AG08395 (cell line): ENCODE data around the gene SAA1.
"Not testable (repeated sequence)": the region's sequence is repeated elsewhere in the genome, so short reads cannot be mapped to it uniquely, and the experiment has no call there.

Experiments
- DNase-seq: peaks from one replicate; pipeline ENCODE4 v3.0.0; 2012; ENCODE audit warnings: mixed read lengths, low spot score

The SAA1 gene

DNA sequence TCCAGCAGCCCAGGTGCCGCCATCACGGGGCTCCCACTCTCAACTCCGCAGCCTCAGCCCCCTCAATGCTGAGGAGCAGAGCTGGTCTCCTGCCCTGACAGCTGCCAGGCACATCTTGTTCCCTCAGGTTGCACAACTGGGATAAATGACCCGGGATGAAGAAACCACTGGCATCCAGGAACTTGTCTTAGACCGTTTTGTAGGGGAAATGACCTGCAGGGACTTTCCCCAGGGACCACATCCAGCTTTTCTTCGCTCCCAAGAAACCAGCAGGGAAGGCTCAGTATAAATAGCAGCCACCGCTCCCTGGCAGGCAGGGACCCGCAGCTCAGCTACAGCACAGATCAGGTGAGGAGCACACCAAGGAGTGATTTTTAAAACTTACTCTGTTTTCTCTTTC, at the start of gene SAA1:
Gene SAA1, plus strand, starts transcription at position 316 of the 400 bp plus-strand sequence. CDS start 624 bp downstream, outside the sequence.
- no peak for DNase-seq

GRCh38 chr11:18221274-18221876, 44.7 kb upstream of the SAA1 start:
- no peak for DNase-seq

- no peak for DNase-seq
These were observed 43.1 kb upstream of the SAA1 start for GRCh38 chr11:18222814-18223421.

GRCh38 chr11:18223591-18224387, 42.3 kb upstream of the SAA1 start:
- DNase-seq: no peak

GRCh38 chr11:18225913-18226312, 40.2 kb upstream of the SAA1 start:
- DNase-seq: no peak

DNA sequence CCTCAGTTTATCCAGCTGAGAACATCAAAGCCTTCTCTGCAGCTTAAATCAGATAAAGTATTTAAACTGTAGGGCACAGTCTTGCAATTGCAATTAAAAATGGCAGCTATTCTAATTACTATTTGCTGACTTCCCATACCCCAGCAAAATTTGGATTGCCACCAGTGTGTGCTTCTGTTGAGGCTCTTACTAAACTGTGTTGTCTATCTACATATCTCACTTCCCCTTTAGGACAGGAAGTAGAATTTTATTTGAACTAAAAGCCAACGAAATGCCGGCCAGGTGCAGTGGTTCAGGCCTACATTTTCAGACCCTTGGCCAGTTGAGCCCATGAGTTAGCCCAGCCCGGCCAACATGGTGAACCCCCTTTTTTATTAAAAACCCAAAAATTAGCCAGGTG, 36.6 kb upstream of the SAA1 start:
- DNase-seq: no peak

DNA sequence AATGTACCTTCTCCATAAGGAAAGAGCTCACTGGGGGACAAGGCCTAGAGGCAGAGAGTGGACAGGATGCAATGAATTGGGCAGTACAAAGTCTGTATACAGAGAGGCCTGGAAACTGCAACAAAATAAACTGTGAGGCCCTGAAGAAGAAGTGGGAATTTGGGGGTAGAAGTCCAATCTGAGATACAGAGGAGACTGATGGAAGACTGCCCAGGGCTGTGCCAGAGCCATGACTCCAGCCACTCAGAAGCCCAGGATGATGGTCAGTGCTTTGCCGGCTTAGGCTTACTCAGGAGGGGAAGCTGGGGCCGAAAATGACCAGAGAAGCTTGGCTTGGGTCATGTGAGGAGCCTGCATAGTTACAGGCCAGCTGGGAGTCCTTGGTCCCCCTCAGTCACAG, 35.2 kb upstream of the SAA1 start:
- no peak for DNase-seq

DNA sequence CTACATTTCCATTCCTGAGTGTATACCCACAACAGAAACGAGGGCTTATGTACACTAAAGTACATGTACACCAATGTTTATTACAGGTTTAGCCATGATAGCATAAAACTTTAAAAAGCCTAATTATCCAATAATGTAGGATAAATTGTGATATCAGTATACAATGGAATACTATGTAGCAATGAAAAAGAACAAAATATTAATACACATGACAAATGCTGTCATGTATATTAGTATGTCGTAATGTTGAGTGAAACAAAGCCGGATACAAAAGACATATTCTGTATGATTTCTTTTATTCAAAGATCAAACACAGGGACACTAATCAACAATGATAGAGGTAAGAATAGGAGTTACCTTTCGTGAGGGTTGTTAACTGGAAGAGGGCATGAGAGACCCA, 32.2 kb upstream of the SAA1 start:
- DNase-seq: no peak

DNA sequence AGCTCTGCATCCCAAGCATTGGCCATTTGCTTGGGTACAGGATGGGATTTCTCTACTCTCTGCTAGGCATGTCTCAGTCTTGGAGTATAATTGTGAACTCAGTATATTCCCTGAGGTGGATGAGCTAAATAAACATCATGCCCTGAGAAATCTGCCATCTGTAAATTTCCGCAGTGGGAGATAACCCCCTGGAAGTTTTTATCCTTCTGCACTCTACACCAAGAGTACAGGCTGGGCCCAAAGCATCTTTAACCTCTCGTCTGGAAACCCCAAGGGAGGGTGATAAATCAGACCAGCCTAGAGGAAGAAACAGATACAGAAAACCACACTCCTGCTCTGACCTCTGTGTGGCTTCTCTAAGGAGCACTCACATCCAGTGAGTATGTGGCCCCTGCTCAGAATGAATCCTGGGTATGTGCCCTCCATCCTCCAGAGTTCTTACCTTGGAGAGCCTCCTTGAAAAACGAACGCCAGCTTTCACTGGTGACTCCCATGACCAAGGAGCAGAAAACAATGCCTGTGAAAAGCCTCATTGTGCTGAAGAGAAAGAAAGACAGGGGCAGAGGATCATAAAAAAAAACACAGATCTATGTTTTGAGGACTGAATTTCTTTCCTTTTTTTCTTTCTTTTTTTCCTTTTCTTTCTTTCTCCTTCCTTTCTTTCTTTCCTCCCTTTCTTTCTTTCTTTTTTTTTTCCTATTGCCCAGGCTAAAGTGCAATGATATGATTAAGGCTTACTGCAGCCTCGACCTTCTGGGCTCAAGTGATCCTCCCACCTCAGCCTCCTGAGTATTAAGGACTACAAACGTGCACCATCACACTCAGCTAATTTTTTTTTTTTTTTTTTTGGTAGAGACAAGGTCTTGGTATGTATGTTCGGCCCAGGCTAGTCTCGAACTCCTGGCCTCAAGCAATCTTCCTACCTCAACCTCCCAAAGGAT, 30.4 kb upstream of the SAA1 start:
- no peak for DNase-seq

GRCh38 chr11:18236664-18237356, 29.3 kb upstream of the SAA1 start, which contains the start of gene SAA4:
Gene SAA4, minus strand, starts transcription at chr11:18236802. Its CDS starts 876 bp downstream, at chr11:18235926.
- no peak for DNase-seq

GRCh38 chr11:18239655-18240054, 26.4 kb upstream of the SAA1 start:
- DNase-seq: no peak

GRCh38 chr11:18243783-18244362, 22.2 kb upstream of the SAA1 start:
- DNase-seq: peak; percentile 74

DNA sequence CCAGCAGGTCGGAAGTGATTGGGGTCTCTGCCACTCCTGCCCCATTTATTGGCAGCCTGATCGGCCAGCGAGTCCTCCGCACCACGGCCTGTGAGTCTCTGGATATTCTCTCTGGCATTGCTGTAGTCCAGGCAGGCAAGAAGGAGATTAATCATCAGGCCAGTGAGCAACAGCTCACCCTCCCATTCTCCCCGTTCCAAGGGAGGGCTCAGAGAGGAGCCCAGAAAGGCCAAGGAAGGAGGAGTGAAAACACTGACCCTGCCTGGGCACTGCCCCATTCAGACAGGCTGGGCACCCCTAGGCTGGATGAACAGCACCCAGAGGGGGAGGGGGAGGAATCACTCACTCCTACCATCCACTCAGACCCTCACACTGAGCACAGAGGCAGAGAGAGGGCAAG, 20.7 kb upstream of the SAA1 start:
- DNase-seq: no peak

- not testable (repeated sequence) for DNase-seq
These were observed 19.5 kb upstream of the SAA1 start for GRCh38 chr11:18246379-18247190.

- DNase-seq: not testable (repeated sequence)
These were observed 18.9 kb upstream of the SAA1 start for GRCh38 chr11:18247191-18247581.

- no peak for DNase-seq
These were observed 17.5 kb upstream of the SAA1 start, which contains the start of gene SAA2 for GRCh38 chr11:18248561-18248960. Gene SAA2, minus strand, starts transcription at chr11:18248668. Its CDS starts 657 bp downstream, at chr11:18248011.

- DNase-seq: no peak
These were observed 12.8 kb upstream of the SAA1 start for GRCh38 chr11:18253233-18253632.

DNA sequence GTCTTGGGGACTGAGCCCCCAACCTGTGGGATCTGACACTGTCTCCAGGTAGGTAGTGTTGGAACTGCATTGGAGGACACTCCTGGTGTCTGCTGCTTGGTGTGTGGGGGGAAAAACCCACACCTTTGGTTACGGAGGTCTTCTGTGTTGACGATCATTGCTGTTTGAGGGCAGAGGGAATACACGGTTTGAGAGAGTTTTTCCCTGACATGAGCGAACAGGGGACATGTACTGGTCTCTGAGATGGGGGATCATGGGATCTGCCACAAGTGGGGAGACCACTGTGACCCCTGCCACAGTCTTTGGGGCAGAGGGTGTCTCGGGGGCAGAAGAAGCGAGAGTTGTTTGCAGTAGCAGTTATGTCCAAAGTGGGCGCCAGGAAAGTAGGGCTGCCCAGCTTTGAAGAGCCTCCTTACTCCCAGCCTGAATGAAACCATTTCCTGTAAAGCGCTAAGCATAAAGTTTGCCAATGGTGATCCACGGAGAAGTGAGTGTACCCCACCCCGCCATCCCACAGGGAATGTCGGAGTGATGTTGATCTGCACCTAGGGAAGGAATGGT, 12.2 kb upstream of the SAA1 start:
- no peak for DNase-seq

DNA sequence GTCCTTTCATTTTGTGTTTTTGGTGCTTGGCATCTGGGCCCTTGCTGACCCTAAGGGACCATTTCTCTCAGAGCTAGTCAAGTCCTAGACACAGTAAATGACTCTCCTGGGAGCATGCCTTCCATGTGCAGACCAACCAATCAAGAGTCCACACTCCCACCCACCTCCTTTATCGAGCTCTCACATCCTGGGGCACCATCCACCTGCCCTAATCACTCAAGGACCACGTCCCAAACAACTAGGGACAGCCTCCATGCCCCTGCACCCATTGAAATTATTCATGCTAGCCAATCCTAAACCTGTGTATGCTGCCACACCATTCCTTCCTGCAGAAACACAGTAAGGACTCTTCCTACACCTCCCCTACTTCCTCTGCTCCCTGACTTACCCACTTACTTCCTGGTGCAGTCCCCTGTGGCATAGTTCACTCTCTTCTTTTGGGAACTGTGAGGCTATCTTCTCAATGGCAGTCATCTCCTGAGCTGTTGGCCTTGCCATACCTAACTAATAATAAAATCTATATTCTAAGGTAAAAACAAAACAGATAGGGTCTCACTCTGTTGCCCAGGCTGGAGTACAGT, 11.2 kb upstream of the SAA1 start:
- no peak for DNase-seq
